ENCODE data around the gene CROCC2.

The CROCC2 gene

DNA sequence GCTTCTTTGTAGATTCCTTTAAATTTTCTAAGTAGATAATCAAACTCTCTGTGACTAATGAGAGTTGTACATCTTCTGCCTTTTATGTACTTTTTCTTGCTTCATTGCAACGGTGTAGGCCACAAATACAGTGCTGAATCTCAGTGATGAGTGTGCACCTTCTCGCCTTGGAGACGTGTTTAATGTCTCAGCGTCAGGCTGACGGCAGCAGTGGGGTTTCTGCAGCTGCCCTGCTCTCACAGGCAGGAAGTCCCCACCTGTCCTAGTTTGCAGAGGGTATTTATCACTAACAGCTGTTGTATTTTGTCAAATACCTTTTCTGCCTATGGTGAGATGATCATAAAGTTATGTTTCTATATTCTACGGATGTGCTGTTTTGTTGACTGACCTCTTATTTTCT lies 24.2 kb upstream of the CROCC2 start (continued):
- TF ChIP-seq, protein P1, sequence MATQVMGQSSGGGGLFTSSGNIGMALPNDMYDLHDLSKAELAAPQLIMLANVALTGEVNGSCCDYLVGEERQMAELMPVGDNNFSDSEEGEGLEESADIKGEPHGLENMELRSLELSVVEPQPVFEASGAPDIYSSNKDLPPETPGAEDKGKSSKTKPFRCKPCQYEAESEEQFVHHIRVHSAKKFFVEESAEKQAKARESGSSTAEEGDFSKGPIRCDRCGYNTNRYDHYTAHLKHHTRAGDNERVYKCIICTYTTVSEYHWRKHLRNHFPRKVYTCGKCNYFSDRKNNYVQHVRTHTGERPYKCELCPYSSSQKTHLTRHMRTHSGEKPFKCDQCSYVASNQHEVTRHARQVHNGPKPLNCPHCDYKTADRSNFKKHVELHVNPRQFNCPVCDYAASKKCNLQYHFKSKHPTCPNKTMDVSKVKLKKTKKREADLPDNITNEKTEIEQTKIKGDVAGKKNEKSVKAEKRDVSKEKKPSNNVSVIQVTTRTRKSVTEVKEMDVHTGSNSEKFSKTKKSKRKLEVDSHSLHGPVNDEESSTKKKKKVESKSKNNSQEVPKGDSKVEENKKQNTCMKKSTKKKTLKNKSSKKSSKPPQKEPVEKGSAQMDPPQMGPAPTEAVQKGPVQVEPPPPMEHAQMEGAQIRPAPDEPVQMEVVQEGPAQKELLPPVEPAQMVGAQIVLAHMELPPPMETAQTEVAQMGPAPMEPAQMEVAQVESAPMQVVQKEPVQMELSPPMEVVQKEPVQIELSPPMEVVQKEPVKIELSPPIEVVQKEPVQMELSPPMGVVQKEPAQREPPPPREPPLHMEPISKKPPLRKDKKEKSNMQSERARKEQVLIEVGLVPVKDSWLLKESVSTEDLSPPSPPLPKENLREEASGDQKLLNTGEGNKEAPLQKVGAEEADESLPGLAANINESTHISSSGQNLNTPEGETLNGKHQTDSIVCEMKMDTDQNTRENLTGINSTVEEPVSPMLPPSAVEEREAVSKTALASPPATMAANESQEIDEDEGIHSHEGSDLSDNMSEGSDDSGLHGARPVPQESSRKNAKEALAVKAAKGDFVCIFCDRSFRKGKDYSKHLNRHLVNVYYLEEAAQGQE (tag by site-specific recombination; IDR thresholded peaks at IDR 0.05): no peak
- TF ChIP-seq ZNF510 (tag by site-specific recombination; IDR thresholded peaks at IDR 0.05; ENCODE audit: insufficient replicate concordance): no peak

DNA sequence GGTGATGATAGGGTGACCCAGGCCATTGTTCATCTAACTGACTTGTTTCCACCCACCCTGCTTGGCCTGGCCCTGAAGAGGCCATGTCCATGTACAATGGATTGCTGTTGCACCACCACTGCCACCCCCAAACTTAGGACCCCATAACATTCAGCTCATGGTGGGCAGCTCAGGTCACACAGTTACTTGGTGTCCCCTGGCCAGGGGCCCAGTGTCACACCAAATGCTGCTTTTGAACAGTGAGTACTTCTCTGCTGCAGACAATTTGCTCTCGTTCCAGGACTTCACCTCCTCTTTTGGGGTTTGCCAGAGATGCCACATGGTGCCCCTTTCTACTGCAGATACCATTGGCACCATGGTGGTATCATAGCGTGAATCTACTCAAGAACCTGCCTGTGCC lies 21.9 kb upstream of the CROCC2 start:
- CTCF ChIA-PET: no interaction called here
- Histone ChIP-seq H3K4me1 (ENCODE audit: control insufficient read depth, insufficient read depth, low read length) (no peaks in the 10 kb centered on the region), H3K27ac (ENCODE audit: extremely low read depth, low read depth, low read length) (no peak overlapping the region), H3K4me3 (ENCODE audit: low read depth, low read length) (no peak overlapping the region), H3K36me3 (ENCODE audit: control insufficient read depth in 2 of 2, insufficient read depth in 1 of 2, low read length in 2 of 2) (no peaks in the 10 kb centered on the region), H3K9me3 (ENCODE audit: control insufficient read depth, insufficient read depth, low read depth, low read length) (no peaks in the 10 kb centered on the region)
- TF ChIP-seq, protein P1 (tag by site-specific recombination; IDR thresholded peaks at IDR 0.05): no peak
- TF ChIP-seq ZNF266 (tag by site-specific recombination; IDR thresholded peaks at IDR 0.05; ENCODE audit: low read depth) (no peak), ZSCAN23 (tag by site-specific recombination; IDR thresholded peaks at IDR 0.05) (no peak), GLIS2 (tag by site-specific recombination; IDR thresholded peaks at IDR 0.05) (no peak), SCRT1 (tag by site-specific recombination; IDR thresholded peaks at IDR 0.05; ENCODE audit: borderline replicate concordance) (no peak)
- TF ChIP-seq, protein P2, sequence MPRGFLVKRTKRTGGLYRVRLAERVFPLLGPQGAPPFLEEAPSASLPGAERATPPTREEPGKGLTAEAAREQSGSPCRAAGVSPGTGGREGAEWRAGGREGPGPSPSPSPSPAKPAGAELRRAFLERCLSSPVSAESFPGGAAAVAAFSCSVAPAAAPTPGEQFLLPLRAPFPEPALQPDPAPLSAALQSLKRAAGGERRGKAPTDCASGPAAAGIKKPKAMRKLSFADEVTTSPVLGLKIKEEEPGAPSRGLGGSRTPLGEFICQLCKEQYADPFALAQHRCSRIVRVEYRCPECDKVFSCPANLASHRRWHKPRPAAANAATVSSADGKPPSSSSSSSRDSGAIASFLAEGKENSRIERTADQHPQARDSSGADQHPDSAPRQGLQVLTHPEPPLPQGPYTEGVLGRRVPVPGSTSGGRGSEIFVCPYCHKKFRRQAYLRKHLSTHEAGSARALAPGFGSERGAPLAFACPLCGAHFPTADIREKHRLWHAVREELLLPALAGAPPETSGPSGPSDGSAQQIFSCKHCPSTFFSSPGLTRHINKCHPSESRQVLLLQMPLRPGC (tag by site-specific recombination; IDR thresholded peaks at IDR 0.05): no peak
- POLR2A ChIA-PET: no interaction called here

DNA sequence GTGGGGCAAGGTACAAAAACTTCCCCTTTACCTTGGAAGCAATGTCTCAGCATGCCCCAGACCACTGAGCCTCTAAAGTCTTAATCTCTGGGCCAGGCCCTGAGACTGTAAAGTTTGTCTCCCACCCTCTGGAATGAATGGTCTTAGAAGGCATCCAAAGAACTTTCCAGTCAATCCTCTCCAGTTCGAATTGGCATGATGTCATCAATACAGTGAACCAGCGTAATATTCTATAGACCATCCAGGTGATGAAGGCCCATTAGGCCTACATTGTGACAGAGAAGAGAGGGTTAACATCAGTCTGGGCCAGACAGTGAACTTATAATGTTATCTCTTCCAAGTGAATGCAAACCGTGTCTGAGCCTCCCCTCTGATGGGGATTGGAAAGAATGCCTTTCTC lies 21.4 kb upstream of the CROCC2 start:
- no peaks in the 10 kb centered on the region for H3K9me3 ChIP-seq (ENCODE audit: control insufficient read depth, insufficient read depth, low read depth, low read length)
- H3K4me1 ChIP-seq (ENCODE audit: control insufficient read depth, insufficient read depth, low read length): no peaks in the 10 kb centered on the region
- H3K4me3 ChIP-seq (ENCODE audit: low read depth, low read length): no peak overlapping the region
- ChIA-PET CTCF (no interaction called here), POLR2A (no interaction called here)
- H3K27ac ChIP-seq (ENCODE audit: extremely low read depth, low read depth, low read length): no peak overlapping the region
- peak; percentile 55 for TF ChIP-seq ZNF157 (tag by site-specific recombination; IDR thresholded peaks at IDR 0.05)
- TF ChIP-seq FEZF1 (tag by site-specific recombination; IDR thresholded peaks at IDR 0.05): no peak
- TF ChIP-seq, protein P3, sequence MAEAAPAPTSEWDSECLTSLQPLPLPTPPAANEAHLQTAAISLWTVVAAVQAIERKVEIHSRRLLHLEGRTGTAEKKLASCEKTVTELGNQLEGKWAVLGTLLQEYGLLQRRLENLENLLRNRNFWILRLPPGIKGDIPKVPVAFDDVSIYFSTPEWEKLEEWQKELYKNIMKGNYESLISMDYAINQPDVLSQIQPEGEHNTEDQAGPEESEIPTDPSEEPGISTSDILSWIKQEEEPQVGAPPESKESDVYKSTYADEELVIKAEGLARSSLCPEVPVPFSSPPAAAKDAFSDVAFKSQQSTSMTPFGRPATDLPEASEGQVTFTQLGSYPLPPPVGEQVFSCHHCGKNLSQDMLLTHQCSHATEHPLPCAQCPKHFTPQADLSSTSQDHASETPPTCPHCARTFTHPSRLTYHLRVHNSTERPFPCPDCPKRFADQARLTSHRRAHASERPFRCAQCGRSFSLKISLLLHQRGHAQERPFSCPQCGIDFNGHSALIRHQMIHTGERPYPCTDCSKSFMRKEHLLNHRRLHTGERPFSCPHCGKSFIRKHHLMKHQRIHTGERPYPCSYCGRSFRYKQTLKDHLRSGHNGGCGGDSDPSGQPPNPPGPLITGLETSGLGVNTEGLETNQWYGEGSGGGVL (tag by site-specific recombination; IDR thresholded peaks at IDR 0.05): no peak
- H3K36me3 ChIP-seq (ENCODE audit: control insufficient read depth in 2 of 2, insufficient read depth in 1 of 2, low read length in 2 of 2): no peaks in the 10 kb centered on the region
